NOMO-1 (cell line): ENCODE measurements around the gene ANKRD10.

Experiments
- DNase-seq, 2 experiments: peaks; one replicate each; lab custom pipeline; 2025; ENCODE audit not compliant: unreplicated experiment in 2 of 2; lab: John Stamatoyannopoulos, UW

The ANKRD10 gene

DNA sequence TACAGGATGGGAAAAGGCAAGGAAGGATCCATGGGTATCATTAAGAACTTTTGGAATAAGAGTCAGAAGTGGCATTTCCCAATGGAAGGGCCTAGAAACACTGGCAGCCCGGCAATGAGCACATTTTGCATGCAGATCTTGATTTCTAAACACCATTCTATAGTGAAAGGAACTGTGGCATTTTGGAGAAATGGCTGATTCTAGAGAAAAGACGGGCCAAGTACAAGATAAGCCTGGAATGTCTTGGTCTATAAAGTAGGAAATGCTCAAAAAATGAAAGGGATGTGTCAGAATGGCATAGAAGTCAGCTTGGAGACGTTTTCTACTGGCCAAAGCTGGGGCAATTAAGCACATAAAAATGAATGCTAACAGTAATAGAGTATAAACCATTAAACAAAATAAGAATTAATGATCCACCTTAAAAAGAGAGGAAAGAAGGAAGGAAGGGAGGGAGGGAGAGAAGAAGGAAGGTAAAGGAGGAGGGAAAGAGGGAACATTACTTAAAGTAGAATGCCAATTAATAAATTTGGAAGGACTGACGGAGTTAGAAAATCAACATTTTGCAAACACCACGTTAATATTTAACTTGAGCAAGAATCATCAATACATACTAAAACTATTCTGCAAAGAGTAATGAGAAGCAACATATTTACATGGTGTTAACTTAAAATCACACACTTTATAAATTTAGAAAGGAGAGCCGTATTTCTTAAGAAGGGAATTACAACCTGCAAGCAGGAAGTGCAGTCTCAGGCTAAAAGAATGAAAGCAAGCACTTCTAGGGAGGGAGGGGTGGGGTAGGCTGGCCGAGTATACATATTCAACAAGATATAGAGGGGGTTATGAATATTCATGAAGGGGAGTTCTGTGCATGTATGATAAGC is 78.9 kb downstream of the ANKRD10 start:
- no peak for DNase-seq

DNA sequence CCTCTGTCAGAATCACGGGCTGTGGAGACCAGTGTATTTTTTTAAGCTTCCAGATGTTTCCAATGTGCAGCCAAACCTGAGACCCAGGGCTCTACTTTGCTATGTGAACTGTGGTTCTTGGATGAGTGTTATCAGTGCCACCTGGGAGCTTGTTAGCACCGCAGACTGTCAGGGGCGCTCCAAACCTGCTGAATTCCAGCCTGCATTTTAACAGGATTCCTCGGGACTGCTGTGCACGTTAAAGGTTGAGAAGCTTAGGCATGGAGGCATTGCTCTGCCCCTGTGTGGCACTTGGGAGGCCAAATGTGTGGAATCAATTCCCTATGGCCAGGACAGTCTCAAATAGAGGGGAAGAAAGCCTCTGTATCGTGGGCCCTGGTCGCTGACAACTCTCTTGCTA is 80.3 kb downstream of the ANKRD10 start:
- DNase-seq = no peak

- DNase-seq = no peak
Measured at GRCh38 chr13:110832531-110832930, 82.3 kb downstream of the ANKRD10 start.

GRCh38 chr13:110832205-110832479 is 82.7 kb downstream of the ANKRD10 start:
- DNase-seq = no peak

DNA sequence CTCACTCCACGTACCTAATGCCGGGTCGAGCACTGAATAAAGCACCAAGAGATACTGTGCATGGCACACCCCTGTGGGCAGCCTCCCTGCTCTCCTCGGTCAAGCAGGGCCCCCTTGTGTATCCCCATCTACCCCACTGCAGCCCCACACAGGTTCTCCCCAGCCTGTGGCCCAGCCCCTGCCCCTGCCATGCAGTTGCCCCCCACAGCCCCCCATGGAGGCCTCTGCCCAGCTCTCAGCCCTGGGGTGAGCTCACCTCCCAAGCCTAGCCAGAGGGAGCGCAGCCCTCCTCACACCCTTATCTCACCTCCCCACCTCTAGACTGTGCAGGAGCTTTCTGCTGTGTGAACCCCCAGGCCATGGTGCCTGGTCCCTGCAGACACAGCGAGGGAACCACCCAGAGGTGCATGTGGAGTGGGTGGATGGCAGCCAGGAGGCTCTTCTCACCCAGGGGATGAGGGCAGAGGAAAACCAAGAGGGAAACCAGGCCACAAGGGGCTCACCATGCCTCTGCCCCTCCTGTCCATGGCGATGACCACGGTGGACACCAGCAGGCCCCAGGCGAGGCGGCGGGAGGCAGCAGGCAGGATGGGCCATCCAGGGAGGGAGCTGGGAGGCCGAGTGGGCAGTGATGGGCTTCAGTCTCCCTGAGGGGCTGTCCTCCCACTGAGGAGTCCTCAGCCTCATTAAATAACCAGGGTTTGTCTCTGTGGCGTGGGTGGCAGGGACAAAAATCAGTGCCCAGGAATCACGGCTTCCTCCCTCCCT is 83.2 kb downstream of the ANKRD10 start:
- no peak for DNase-seq

DNA sequence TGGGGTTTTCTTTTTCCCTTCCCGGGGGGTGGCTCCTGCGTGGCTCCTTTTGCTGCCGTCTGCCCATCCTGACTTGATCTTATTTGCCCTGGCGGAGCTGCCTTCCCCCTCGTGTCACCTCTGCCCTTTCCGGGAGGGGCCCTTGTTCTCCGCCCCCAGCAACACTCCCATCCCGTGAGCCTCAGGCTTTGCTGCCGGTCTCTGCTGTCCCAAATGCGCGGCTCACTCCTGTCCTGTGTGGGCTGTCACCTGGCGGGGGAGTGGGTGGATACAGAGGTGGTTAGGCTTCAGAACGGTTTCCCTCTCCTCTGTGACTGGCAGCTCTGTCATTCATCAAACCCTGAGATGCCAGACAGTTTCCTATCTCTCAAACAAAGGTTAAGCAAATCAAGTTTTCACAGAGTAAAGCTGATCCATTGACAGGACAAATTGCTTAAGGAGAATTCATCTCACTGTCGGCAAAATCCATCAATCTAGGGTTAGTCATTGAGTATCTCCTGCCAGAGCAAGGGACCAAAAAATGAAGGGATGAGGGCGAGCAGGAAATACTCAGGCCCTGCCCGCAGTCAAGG is 84.0 kb downstream of the ANKRD10 start:
- DNase-seq = no peak

- no peak for DNase-seq
Measured at GRCh38 chr13:110830331-110830730, 84.5 kb downstream of the ANKRD10 start.

DNA sequence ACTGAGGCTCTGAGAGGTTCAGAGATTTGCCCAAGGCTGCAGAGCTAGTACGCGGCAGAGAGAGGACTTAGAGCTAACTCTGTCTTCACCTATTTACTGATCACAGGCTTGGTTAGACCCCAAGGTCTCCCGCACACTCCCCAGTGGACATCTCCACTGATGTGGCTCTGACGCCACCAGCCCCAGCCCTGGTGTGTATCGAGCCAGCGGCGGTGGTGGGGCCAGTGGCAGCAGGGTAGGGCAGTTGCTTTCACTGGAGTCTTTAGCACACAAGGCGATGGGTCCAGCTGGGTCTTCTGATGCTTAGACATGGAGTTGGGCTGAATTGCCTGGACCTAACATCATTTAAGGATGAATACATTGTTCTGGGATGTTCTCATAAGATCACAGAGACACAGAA is 85.4 kb downstream of the ANKRD10 start:
- DNase-seq = no peak

DNA sequence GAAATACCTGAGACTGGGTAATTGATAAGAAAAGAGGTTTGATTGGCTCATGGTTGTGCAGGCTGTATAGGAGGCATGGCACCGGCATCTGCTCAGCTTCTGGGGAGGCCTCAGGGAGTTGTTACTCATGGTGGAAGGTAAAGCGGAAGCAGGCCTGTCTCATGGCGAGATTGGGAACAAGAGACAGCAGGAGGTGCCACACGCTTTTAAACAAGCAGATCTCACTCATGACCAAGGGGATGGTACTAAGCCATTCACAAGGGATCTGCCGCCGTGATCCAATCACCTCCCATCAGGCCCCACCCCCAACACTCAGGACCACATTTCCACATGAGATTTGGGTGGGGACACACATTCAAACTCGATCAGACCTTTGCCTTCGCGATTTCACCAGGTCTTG is 86.2 kb downstream of the ANKRD10 start:
- DNase-seq = no peak
